Breast epithelium (tissue), 3 donors: ENCODE measurements around the gene LEPROT.

ENCODE experiments used
- POLR2A ChIP-seq: fragments of 450-650 bp; IDR thresholded peaks from one replicate; pipeline ENCODE4 v1.6.1; 2016; ENCODE audit warnings: antibody characterized with exemption, mild to moderate bottlenecking, moderate library complexity
- TF ChIP-seq, protein P1 (sequence below), 3 donors: fragments of 450-650 bp; IDR thresholded peaks; one replicate each; pipeline ENCODE4 v1.5.1; 2016 to 2017; ENCODE audit warnings: antibody characterized with exemption in 3 of 3, mild to moderate bottlenecking in 3 of 3, moderate library complexity in 3 of 3

- TF ChIP-seq, protein P1, sequence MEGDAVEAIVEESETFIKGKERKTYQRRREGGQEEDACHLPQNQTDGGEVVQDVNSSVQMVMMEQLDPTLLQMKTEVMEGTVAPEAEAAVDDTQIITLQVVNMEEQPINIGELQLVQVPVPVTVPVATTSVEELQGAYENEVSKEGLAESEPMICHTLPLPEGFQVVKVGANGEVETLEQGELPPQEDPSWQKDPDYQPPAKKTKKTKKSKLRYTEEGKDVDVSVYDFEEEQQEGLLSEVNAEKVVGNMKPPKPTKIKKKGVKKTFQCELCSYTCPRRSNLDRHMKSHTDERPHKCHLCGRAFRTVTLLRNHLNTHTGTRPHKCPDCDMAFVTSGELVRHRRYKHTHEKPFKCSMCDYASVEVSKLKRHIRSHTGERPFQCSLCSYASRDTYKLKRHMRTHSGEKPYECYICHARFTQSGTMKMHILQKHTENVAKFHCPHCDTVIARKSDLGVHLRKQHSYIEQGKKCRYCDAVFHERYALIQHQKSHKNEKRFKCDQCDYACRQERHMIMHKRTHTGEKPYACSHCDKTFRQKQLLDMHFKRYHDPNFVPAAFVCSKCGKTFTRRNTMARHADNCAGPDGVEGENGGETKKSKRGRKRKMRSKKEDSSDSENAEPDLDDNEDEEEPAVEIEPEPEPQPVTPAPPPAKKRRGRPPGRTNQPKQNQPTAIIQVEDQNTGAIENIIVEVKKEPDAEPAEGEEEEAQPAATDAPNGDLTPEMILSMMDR (IDR thresholded peaks at IDR 0.05): no peak
- no peak for TF ChIP-seq POLR2A
These were observed 15.5 kb upstream of the LEPROT start for GRCh38 chr1:65404941-65405340.
